Urinary bladder (tissue), 4 donors: ENCODE data around the gene PKD2. TPM values are rescaled to one million over a fixed set of nuclear protein-coding genes. Genes with fewer than 3 reads are reported as not detected.
"Not testable (repeated sequence)": the region's sequence is repeated elsewhere in the genome, so short reads cannot be mapped to it uniquely, and the experiment has no call there.

Experiments used
- DNase-seq: peaks from one replicate; pipeline ENCODE4 v3.0.0-alpha.2; 2015; ENCODE audit errors: extremely low spot score
- H3K27ac ChIP-seq: one replicate; pipeline ENCODE4 v1.5.1; 2013; ENCODE audit warnings: low read depth, mild to moderate bottlenecking, moderate library complexity
- H3K36me3 ChIP-seq: one replicate; pipeline ENCODE4 v1.6.1; 2013; ENCODE audit warnings: mild to moderate bottlenecking, moderate library complexity; ENCODE audit not compliant: insufficient read depth
- H3K4me1 ChIP-seq: one replicate; pipeline ENCODE4 v1.6.1; 2013; ENCODE audit warnings: mild to moderate bottlenecking, moderate library complexity; ENCODE audit not compliant: insufficient read depth
- H3K4me3 ChIP-seq: one replicate; pipeline ENCODE4 v1.5.1; 2013; ENCODE audit warnings: low read depth, low read length
- WGBS: extraction: QIAGEN DNeasy Blood & Tissue Kit; methylation state at CpG from one replicate; pipeline ENCODE4 v1.1.7; 2013; 5-methylcytosine and 5-hydroxymethylcytosine counted together
- polyA plus RNA-seq: library from polyadenylated mRNA; stranded (reverse); fragments of 200-250 nt; gene quantifications from one replicate; pipeline ENCODE4 v1.2.3, GENCODE V29; 2013
- total RNA-seq: library from RNA; depleted of rRNA; stranded (reverse); fragments of >200 nt; gene quantifications from one replicate; pipeline ENCODE4 v1.2.3, GENCODE V29; 2014
- donor health status: healthy with polysubstance abuse.
- donor health status: healthy.

Gene PKD2
- total and polyA plus RNA-seq, 2 donors, result 33.4 to 101 TPM

- DNase-seq, result no peak
- no peak overlapping the region for H3K4me3 ChIP-seq
- no peak overlapping the region for H3K27ac ChIP-seq
- no peaks in the 10 kb centered on the region for H3K4me1 ChIP-seq
- H3K36me3 ChIP-seq, result peaks cover 3% of the 10 kb centered on the region
Observed at GRCh38 chr4:88022289-88022688, 14.9 kb downstream of the PKD2 start.

- not testable (repeated sequence) for H3K36me3 ChIP-seq, H3K4me1 ChIP-seq, H3K27ac ChIP-seq, H3K4me3 ChIP-seq, DNase-seq
- WGBS, result 92% methylated on average over 6 of the region's 6 CpGs
Observed at GRCh38 chr4:88025868-88026661, 18.6 kb downstream of the PKD2 start.

DNA sequence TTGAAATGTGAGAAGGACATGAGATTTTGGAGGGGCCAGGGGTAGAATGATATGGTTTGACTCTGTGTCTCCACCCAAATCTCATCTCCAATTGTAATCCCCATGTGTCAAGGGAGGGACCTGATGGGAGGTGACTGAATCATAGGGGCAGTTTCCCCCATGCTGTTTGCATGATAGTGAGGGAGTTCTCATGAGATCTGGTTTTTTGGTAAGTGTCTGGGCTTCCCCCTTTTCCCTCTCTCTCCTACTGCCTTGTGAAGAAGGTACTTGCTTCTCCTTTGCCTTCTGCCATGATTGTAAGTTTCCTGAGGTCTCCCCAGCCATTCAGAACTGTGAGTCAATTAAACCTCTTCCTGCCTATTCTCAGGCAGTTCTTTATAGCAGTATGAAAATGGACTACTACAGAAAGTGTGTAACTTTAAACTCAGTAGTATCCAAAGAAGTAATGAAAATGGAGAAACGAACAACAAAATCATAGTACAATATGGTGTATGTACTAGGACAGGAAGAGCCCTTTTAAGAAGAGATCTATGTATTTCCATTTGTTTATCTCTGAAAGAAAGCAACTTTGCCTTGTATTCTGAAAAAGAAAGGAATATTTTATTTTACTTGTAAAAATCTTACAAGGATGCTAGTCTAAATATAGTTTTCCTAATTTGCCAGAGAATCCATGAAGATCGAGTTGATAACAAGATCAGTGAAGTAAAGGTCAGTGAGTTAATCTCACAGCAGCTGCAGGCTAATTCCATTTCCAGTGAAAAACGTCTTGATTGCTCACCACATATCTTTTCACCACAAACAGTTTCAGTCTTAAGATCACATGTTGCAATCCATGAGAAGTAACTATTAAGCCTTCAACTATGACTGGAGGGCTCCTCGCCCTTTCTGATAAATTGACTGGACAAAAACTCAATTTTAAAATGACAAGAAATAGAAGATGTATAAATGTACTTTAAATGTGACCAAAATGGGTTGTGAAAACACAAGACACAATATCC, 20.5 kb downstream of the PKD2 start:
- no peak for DNase-seq
- Histone ChIP-seq H3K36me3 (no peaks in the 10 kb centered on the region), H3K4me1 (no peaks in the 10 kb centered on the region), H3K4me3 (no peak overlapping the region), H3K27ac (no peak overlapping the region)
- WGBS, result 43% methylated on average over 4 of the region's 4 CpGs

DNA sequence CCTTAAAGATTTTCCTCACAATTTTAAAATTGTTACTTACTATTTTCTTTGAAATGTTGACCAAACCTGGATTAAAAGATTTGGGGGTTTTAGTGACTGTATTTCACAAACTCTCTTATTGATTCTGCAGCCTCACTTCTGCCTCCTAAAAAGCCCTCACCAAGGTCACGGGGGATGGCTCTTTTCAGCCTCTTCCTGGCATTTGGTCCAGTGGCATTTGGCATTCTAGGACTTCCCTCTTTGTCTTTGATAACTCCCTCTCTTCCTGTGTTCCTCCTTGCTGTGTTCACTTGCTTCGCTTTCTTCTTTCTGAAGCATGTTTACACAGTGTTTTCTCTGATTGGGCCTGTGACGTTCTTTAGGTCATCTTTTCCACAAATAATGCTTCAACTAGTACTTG, 21.5 kb downstream of the PKD2 start:
- Histone ChIP-seq H3K4me3 (no peak overlapping the region), H3K27ac (no peak overlapping the region), H3K36me3 (no peaks in the 10 kb centered on the region), H3K4me1 (no peaks in the 10 kb centered on the region)
- no peak for DNase-seq
- 76% methylated on average over 3 of the region's 3 CpGs for WGBS

- Histone ChIP-seq H3K4me1 (no peaks in the 10 kb centered on the region), H3K27ac (no peak overlapping the region), H3K36me3 (no peaks in the 10 kb centered on the region), H3K4me3 (no peak overlapping the region)
- 90% methylated on average over 3 of the region's 3 CpGs for WGBS
- no peak for DNase-seq
Observed at GRCh38 chr4:88029556-88029955, 22.1 kb downstream of the PKD2 start.

- H3K36me3 ChIP-seq, result no peaks in the 10 kb centered on the region
- H3K4me1 ChIP-seq, result no peaks in the 10 kb centered on the region
- H3K27ac ChIP-seq, result no peak overlapping the region
- no peak overlapping the region for H3K4me3 ChIP-seq
- WGBS, result 79% methylated on average over 12 of the region's 12 CpGs
- DNase-seq, result no peak
Observed at GRCh38 chr4:88030565-88031310, 23.3 kb downstream of the PKD2 start.

GRCh38 chr4:88033309-88033708, 25.9 kb downstream of the PKD2 start:
- no peaks in the 10 kb centered on the region for H3K4me1 ChIP-seq
- no peak overlapping the region for H3K4me3 ChIP-seq
- no peaks in the 10 kb centered on the region for H3K36me3 ChIP-seq
- DNase-seq, result no peak
- no peak overlapping the region for H3K27ac ChIP-seq

- H3K36me3 ChIP-seq, result peaks cover 2% of the 10 kb centered on the region
- DNase-seq, result no peak
- WGBS, result 92% methylated on average over 2 of the region's 2 CpGs
- no peak overlapping the region for H3K4me3 ChIP-seq
- no peak overlapping the region for H3K27ac ChIP-seq
- no peaks in the 10 kb centered on the region for H3K4me1 ChIP-seq
Observed at GRCh38 chr4:88035292-88035691, 27.9 kb downstream of the PKD2 start.

- Histone ChIP-seq H3K27ac (no peak overlapping the region), H3K4me1 (no peaks in the 10 kb centered on the region), H3K4me3 (no peak overlapping the region), H3K36me3 (peaks cover 2% of the 10 kb centered on the region)
- WGBS, result 74% methylated on average over 1 of the region's 1 CpG
- DNase-seq, result no peak
Observed at GRCh38 chr4:88037447-88037846, 30.0 kb downstream of the PKD2 start.

GRCh38 chr4:88037936-88038335, 30.5 kb downstream of the PKD2 start:
- WGBS, result 88% methylated on average over 4 of the region's 4 CpGs
- H3K4me3 ChIP-seq, result no peak overlapping the region
- H3K27ac ChIP-seq, result no peak overlapping the region
- H3K4me1 ChIP-seq, result peaks cover 1% of the 10 kb centered on the region
- no peak for DNase-seq
- peaks cover 2% of the 10 kb centered on the region for H3K36me3 ChIP-seq

GRCh38 chr4:88040707-88041106, 33.3 kb downstream of the PKD2 start:
- Histone ChIP-seq H3K27ac (no peak overlapping the region), H3K4me3 (no peak overlapping the region), H3K36me3 (peaks cover 3% of the 10 kb centered on the region), H3K4me1 (peaks cover 1% of the 10 kb centered on the region)
- WGBS, result 88% methylated on average over 3 of the region's 3 CpGs
- no peak for DNase-seq

- Histone ChIP-seq H3K27ac (no peak overlapping the region), H3K4me3 (no peak overlapping the region), H3K4me1 (peaks cover 1% of the 10 kb centered on the region), H3K36me3 (peaks cover 3% of the 10 kb centered on the region)
- WGBS, result 82% methylated on average over 2 of the region's 2 CpGs
- DNase-seq, result no peak
Observed at GRCh38 chr4:88041626-88042025, 34.2 kb downstream of the PKD2 start.

DNA sequence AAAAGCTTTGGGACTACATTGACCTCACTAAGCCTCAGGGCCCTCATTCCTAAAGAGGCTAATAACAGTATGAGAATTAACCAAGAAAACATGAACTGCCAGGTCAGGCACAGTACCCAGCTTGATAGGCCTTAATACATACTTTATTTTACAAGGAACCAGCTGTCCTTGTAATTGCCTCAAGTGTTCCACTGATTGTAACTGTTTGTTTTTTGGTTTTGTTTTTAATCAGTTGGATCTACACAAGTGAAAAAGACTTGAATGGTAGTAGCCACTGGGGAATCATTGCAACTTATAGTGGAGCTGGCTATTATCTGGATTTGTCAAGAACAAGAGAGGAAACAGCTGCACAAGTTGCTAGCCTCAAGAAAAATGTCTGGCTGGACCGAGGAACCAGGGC, 35.6 kb downstream of the PKD2 start:
- Histone ChIP-seq H3K36me3 (peaks cover 3% of the 10 kb centered on the region), H3K4me1 (peaks cover 1% of the 10 kb centered on the region), H3K27ac (no peak overlapping the region), H3K4me3 (no peak overlapping the region)
- 39% methylated on average over 1 of the region's 1 CpG for WGBS
- no peak for DNase-seq
